Measurements from ENCODE around the gene CELF4.

The CELF4 gene

DNA sequence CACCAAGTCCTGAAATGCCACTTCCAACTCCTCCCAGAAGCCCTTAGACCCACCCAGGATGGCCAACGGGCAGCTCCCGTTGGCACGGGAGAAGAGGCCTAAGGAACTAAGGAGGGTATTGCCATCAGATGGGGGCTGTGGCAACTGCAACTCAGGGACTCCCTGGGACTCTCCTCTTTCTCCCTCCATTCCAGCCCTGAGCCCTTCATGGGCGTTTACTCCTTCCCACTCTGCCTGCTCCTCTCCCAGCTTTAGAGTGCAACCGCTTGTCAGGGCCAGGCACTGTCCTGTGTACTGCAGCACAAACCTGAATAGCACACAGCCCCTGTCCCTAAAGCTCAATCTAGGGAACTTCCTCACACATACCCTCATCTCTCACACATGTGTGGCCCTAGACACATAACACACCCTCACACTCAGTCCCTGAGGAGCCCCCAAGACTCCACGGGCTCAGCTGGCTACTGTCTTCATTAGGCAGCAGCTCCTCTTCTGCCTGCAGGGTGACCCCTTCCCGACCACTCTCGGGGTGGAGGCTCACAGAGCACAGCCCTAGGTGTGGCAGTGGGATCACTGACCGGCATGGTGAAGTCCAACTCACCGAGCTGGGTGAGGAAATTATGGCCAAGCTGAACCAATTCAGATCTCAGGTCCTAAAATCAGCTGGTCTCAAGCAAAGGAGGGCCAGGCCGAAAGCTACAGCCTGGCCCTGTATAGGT is 316.3 kb downstream of the CELF4 start:
- DNase-seq: no peak

DNA sequence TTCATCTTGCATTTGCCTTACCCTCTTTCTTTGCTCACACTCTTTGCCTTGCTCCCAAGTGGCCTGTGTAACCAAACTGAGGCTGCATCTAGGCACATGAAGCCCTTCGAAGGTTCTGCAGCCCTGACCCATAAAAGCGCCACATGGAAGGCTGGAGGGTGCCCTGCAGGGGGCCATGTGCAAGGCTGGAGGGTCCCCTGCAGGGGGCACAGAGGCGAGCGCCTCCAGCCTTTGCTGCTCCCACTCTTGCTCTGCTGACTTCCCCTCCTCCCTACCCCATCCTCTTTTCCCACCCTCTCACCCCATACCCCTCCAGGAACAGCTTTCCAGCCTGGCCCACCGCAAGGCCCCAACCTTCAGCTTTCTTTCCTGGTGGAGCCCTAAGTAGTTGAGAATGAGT is 317.3 kb downstream of the CELF4 start:
- DNase-seq: no peak

DNA sequence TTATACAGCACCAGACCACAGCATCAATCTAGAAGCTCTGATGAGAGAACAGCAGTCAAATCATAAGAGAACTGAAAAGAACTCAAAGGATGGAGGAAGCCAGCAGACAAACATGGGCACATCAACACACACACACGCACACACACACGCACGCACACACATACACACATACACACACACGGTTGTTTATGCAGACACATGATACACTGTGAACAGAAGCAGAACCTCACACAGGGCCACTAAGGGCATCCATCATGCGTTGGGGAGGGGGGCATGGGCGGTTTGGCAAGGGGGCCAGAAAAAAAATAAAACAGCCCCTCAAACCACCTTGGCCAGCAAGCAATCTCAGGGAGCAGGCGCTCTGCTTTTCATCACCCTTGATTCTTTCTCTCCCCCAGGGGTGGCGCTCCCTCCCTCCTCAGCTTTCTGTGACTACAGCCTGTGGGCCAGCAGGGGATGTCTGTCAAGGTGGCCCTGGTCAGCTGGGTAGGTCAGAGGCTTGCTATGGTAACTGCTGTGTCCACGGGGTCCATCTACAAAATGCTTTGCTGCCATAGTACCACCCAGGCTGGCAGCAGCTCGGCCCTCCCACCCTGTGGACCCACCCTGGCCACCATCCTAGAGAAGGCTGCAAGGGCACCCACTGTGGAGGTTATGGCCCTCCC is 318.0 kb downstream of the CELF4 start:
- no peak for DNase-seq

DNA sequence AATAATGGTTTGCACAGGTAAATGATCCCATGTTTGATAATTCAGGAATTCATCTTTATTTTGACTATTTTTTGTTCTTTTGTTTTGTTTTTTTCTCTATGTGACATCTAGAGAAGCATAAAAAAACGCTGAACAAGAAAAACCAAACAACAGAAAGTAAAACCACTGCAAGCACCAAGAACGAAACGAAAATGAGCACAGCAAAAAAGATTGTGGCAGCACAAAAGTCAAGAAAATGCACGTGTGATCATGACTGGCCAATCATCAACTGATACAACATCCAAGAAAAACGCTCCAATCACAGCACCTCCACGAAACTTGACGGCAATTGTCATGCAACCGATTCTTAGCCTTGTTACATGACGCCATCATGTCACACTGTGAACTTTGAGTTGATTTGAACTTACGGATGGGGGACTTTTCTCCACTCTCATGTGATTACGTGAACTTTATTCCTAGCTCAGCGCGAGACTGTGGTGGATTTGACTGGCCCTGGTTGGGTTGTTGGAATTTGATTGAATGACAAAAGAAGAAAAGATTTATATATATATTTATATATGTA is 318.7 kb downstream of the CELF4 start:
- no peak for DNase-seq

DNA sequence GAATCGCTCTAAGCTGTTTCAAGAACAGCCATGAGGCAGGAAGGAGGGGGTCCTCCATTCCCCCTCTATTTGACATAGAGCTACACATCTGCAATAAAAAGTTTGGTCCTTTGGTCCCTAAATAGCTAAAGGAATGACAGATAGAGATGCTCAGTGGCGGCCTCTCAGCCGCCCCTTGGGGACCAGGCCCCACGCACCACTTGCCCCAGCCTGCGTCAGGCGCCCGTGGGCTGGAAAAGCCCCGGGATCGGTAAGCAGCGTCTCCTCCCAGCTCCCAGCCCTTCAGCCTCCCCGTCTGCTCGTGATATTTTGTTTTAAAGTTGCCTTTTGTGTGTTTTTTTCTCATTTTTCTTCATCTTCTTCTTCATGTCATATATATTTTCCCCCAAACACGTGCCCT is 321.0 kb downstream of the CELF4 start:
- DNase-seq: no peak

DNA sequence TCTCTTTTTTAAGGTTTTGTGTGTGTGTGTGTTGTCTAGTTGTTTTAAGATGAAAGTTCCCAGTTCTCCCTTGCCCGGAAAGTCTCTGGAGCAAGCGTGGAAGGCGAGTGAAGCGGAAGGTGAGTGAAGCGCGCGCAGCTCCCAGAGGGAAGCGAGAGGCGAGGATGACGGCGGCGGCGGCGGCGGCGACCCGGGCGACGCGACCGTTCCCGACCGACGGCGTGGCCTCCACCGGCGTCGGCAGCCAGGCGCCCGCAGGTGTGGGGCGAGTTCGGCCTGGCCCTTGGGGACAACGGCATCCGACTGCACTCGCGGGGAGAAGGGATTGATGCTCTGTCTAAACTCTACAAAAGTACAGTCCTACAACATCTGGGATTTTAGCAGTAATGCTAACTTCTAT is 321.9 kb downstream of the CELF4 start:
- DNase-seq: no peak

DNA sequence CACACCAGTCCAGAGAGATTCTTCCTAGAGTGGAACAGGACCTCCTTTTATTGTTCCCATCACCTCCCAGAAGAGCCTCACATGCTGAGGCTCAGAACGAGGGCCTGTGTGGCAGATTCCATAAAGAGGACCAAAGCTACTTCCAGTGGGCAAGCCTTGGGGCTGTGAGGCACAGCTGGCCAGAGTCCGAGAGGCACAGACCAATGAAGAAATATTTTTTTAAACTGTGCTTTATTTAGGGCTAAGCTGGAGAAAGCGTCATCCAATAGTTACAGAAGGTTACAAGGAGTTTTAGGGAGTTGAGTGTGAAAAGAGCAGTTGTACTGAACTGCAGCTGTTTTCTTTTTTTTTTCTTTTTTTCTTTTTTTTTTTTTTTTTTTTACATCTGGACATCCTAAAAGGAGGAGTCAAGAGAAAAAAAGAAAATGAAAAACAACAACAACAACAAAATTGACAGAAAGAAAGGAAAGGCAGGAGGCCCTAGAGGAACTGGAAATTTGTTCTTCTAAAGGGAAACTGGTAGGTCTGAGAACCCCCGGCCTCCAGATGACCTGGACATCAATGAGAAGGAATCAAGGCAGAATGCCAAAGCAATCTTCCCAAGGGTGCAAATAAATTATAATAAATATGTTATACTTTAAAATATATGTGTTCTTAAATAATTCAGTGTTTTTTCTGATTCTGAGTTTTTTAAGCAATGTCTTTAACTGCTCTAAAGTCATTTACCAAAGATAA is 322.6 kb downstream of the CELF4 start:
- DNase-seq: no peak

DNA sequence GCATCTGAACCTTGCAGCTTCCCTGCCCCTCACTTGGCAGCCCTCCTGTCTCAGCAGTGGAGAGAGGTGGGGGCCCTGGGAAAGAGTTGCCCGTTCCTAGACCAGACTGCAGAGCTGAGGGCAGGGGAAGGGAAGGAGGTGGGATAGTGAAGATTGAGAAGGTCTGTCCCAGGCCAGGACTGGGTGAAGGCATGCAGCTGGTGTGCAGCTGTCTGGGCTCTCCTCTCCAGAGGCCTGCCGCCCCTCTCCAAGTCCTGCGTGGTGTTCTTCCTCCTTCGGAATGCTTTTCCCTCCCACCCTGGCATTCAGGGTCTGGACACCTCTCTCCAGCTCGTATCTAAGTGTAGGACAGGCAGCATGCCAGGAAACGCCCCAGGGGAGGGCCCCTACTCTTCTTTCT is 323.5 kb downstream of the CELF4 start:
- DNase-seq: no peak

DNA sequence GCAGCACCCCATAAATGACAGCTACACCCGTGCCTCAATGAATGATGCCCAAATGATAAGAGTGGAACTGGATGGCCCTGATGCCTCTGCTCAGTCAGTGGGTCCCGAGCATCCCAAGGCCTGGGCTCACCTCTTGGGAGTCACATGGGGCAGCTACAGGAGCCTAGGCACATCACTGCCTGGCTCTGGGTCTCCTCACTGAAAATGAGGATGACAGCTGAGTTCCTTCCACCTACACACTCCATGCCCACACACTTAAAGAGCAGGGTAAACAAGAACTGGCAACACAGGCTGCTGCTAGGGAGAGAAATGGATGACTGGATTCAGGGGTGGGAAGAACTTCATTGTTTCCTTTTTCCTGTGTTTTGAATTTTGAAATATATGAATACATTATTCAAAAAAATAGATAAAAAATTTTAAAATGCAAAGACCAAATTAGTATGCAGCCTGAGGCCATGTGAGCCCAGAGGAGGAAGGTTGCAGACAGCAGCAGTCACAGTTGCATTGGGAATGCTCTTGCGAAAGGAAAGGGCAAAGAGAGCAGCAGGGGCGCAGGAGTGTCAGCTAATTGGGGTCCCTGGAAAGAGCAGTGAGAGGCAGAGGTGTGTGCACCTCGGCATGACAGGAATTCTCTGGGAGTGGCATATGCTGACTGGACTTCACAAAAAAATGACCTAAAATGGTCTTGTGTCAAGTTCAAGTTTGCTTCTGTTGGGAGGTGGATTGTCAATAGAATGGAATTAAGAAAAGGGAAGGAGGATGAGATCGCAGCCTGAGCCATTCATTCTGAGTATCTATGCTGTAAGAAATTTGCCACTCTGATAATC is 327.1 kb downstream of the CELF4 start:
- no peak for DNase-seq

DNA sequence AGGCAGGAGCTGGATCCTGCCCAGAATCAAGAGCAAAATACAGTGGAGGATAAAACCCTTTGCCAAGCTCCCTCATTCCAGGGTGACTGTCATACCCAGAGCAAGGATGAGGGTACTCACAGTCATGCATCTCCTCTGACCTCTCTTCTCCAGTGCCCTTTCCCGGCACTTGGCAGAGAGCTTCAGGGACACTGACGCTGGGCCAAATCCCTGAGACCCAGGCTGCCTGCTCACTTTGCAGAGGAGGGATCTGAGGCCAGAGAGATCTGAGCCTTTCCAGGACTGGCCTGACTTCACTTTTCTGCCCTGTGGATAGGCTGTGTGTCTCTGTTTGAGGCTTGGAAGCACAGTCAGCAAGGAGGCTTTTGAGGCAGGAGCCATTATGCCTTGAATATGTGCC is 330.0 kb downstream of the CELF4 start:
- no peak for DNase-seq

DNA sequence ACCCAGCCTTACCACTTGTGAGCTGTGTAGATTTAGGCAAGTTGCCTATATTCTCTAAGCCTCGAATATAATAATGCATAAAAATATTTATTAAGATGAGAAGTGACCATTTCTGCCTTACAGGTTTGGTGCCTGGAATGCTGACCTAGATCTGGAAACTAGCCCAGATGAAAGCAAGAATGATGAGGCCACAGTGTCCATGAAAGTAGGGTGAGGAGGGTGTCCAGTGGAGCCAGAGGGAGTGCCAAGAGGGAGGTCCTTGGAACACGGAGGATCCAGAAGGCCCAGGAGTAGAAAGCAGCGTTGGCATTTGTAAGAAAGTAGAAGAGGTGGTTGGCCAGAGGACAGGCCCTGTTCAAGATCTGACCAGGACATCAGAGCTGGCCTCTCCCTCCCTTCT is 334.3 kb downstream of the CELF4 start:
- DNase-seq: no peak

DNA sequence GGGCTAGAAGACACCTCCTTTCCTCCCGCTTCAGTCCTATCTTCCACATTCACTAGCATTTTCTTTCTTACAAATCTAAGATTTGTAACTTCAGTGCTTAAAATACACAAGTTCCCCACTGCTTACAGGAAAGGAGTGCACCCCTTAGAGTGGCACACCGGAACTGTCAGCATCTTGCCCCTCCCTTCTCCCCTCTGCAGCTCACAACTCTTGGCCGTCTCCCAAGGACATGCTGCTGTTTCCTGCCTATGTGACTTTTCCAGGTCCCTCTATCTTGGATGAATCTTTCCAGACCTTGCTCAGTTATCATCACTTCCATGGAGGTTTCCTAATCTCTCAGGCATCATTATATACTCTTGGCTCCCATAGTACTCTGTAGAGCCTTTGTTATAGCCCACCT is 334.8 kb downstream of the CELF4 start:
- no peak for DNase-seq

DNA sequence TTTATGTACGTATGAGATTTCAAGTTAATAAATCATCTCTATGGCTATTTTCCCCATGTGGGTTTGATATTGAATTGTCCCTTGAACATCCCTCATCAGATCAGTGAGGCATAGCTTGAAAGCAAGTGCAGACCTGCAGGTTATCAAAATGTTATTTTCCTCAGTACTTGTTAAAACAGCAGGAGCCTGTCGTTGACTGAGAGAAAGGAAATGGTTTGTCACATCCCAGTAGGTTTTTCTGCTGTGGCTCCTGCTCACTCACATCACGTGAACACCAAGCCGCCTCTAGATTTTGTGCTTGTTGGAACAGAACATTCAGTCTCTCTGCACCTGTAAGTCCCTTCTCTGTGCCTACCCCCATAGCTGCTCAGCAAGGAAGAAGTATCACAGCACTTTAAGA is 340.3 kb downstream of the CELF4 start:
- DNase-seq: no peak

DNA sequence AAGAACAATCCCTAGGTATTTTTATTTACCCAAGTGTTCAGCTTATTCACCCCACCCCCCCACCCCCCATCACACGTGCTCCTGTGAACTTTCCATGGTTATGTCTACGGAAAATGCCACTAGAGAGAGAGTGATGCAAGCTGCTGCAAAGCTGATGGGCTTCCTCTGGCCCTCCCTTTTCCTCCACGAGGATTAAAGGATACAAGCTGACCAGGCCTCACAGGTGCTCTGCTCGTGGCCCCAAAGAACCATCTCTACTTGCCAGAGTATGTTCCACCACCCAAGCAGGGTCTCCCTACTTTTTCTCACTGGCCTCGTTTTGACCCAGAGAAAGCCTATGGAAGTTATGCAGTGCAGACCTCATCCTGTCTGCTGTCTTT is 342.6 kb downstream of the CELF4 start:
- DNase-seq: no peak

DNA sequence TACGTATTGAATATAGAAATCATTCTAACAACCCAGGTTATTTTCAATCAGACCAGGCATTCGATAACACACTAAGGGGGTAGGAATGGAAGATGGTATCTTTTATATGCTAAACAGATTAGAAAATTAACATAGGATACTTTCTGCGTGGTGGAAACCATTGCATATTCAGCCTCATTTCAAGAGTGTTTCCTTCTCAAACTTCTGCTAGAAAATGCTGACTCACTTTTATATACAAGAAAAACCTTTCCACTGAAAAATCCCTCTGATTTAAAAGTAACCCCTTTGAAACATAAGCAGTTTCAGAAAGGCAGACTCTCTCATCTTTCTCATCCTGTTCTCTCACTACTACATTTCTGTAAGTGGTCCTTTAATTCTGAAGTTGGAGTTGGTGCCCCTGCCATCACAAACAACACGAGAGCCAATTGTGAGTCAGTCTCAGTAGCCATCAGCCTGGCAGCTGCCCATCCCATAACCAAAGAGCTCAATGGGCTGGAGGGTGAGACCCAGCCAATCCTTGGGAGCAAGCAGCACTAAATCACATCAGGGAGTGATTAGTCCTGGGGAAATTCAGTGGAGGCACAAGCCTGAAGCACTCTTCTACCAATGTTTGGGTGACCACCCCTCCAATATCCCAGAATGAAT is 343.1 kb downstream of the CELF4 start:
- DNase-seq: no peak

DNA sequence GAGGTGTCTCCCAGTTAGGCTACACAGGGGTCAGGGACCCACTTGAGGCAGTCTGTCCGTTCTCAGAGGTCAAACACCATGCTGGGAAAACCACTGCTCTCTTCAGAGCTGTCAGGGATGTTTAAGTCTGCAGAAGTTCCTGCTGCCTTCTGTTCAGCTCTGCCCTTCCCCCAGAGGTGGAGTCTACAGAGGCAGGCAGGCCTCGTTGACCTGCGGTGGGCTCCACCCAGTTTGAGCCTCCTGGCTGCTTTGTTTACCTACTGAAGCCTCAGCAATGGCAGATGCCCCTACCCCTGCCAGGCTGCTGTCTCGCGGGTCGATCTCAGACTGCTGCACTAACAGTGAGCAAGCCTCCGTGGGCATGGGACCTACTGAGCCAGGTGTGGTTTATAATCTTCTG is 346.3 kb downstream of the CELF4 start:
- DNase-seq: no peak

DNA sequence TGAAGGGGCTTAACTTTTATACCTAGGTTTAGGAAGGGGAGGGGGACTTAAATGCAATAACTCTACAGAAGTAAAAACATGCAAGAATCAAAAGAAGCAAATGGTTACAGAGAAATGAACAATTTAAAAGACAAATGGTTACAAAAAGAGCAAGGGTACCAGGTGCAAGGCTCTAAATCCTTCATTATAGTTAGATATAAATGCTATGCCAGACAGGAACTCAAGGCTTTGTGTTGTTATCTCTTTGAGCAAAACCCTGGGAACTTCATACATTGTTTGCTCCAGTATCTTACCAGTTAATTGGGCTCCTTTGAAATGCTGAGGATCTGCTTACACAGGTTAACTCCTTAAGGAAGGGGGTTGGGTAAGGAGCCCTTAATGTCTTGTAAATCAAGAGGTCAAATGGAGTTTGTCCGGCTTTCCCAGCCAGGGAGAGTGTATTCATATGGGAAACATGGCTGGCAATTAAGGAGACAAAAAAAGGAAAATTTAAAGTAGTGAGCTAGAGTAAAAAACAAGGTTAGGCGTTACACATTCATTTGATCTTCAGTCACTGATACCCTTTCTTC is 347.5 kb downstream of the CELF4 start:
- no peak for DNase-seq

DNA sequence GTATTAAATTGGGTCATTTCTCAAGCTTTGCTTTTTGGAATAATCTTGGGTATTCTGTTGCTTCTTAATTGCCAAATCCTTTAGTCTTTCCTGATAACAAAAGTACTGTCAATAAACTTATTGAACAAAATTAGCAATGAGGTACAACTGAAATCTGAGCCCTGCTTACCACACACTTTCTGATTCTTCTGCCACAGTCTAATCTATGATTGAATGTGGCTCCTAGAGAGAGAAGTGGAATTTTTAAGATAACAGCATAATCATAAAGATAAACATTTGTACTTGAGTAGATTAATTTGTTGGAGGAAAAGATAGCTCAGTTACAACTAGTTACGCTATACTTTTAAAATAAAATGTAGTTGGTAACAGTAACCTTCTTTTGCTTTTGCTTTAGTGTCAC is 354.8 kb downstream of the CELF4 start:
- no peak for DNase-seq

DNA sequence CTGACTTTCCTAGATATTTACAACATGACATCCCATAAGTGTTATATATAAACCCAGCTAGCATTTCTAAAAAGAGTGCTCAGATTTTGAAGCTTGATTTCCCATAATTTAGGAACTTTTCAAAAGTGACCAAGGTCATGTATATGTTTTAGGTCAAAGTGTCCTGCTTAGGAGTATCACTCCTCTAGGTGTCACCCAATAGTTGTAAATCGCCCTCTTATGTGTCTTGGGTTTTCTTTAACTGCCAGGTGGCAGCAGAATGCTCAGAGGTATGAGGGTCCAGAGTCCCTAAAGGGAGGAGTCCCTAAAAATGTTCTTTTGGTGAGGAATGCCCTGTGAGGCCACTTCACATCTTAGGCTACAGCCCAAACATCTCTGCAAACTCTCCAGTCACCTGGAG is 358.3 kb downstream of the CELF4 start:
- DNase-seq: no peak

DNA sequence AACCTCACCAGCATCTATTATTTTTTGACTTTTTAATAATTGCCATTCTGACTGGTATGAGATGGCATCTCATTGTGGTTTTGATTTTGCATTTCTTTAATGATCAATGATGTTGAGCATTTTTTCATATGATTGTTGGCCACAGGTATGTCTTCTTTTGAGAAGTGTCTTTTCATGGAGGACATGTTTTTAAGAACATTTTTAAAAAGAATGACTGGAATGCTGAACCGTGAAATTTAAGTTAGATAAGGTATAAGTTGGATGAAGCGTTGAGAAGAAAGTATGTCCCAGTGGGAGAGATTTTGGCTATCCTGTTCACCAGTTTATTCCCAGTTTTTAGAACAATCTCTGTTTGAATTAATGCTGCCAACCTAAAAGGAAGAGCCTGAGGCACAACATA is 365.9 kb downstream of the CELF4 start:
- DNase-seq: no peak
